BE2C (cell line): ENCODE measurements around the gene H2BW2.

ENCODE experiments used
- DNase-seq: peaks from one replicate; pipeline ENCODE4 v3.0.0-alpha.2; 2020
- H3K27me3 ChIP-seq: fragments of 250-450 bp; sonication (Bioruptor Pico); 2 replicates; pipeline ENCODE4 v1.5.1; 2020; ENCODE audit warnings: mild to moderate bottlenecking
- H3K36me3 ChIP-seq: fragments of 250-450 bp; sonication (Bioruptor Pico); 2 replicates; pipeline ENCODE4 v1.5.1; 2020; ENCODE audit warnings: mild to moderate bottlenecking
- H3K4me1 ChIP-seq: fragments of 250-450 bp; sonication (Bioruptor Pico); 2 replicates; pipeline ENCODE4 v1.5.1; 2020
- H3K4me3 ChIP-seq: 2 replicates; pipeline ENCODE4 v1.5.1; 2011; ENCODE audit warnings: low read depth, low read length
- H3K9me3 ChIP-seq: fragments of 250-450 bp; sonication (Bioruptor Pico); 2 replicates; pipeline ENCODE4 v1.5.1; 2020
- CTCF ChIP-seq: IDR thresholded peaks from 2 replicates; pipeline ENCODE4 v1.5.1; 2012; ENCODE audit warnings: mild to moderate bottlenecking, low read depth, low read length

The H2BW2 gene

GRCh38 chrX:104084063-104084462 is 44.3 kb downstream of the H2BW2 start:
- DNase-seq, result no peak

GRCh38 chrX:104084534-104085277 is 45.0 kb downstream of the H2BW2 start:
- H3K27me3 ChIP-seq, result no peaks in the 10 kb centered on the region
- no peaks in the 10 kb centered on the region for H3K9me3 ChIP-seq
- no peaks in the 10 kb centered on the region for H3K36me3 ChIP-seq
- no peak overlapping the region for H3K4me3 ChIP-seq
- no peak for TF ChIP-seq CTCF
- H3K4me1 ChIP-seq, result no peaks in the 10 kb centered on the region
- DNase-seq, result no peak

More at GRCh38 chrX:104084063-104084462, 44.3 kb downstream of the H2BW2 start:
- Histone ChIP-seq H3K4me3 (no peak overlapping the region), H3K4me1 (no peaks in the 10 kb centered on the region), H3K27me3 (no peaks in the 10 kb centered on the region), H3K9me3 (no peaks in the 10 kb centered on the region), H3K36me3 (no peaks in the 10 kb centered on the region)
- TF ChIP-seq CTCF, result no peak

- H3K36me3 ChIP-seq, result no peaks in the 10 kb centered on the region
- H3K27me3 ChIP-seq, result no peaks in the 10 kb centered on the region
- H3K4me3 ChIP-seq, result no peak overlapping the region
- H3K4me1 ChIP-seq, result no peaks in the 10 kb centered on the region
- TF ChIP-seq CTCF, result no peak
- DNase-seq, result no peak
- H3K9me3 ChIP-seq, result no peaks in the 10 kb centered on the region
Observed at GRCh38 chrX:104085477-104085876, 45.7 kb downstream of the H2BW2 start.

- Histone ChIP-seq H3K4me3 (no peak overlapping the region), H3K4me1 (no peaks in the 10 kb centered on the region), H3K27me3 (no peaks in the 10 kb centered on the region), H3K36me3 (no peaks in the 10 kb centered on the region), H3K9me3 (no peaks in the 10 kb centered on the region)
- no peak for DNase-seq
- no peak for TF ChIP-seq CTCF
Observed at GRCh38 chrX:104085919-104086318, 46.2 kb downstream of the H2BW2 start.
